ENCODE data around the gene PPM1K.
A peak's percentile ranks its signal among the peaks of the same experiment; 100 is the strongest.

PPM1K gene

DNA sequence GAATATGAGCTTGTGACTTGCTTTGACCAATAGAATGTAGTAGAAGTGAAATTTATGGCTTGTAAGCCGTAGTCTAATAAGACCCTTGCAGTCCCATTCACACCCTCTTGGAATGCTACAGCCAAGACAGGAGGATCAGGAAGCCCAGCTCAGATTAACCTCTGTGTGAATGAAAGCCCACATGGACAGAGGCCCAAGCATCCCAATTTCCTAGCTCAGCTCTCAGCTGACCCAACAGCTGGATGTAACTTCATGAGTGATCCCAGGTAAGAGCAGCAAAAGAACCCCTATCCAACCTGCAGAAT, 12.8 kb upstream of the PPM1K start:
- no peaks in the 10 kb centered on the region for H3K27me3 ChIP-seq (ENCODE audit: control insufficient read depth, insufficient read depth, low read length)
- no peaks in the 10 kb centered on the region for H3K36me3 ChIP-seq (ENCODE audit: control insufficient read depth, low read depth, low read length)
- no peaks in the 10 kb centered on the region for H3K4me1 ChIP-seq (ENCODE audit: control insufficient read depth, low read depth, low read length)
- H3K9me3 ChIP-seq (ENCODE audit: control insufficient read depth, low read depth, low read length) = no peaks in the 10 kb centered on the region
- H3K9ac ChIP-seq (ENCODE audit: low read length) = no peak overlapping the region
- no peak overlapping the region for H3K27ac ChIP-seq (ENCODE audit: low read length)
- no peak overlapping the region for H3K4me3 ChIP-seq (ENCODE audit: low read length)

DNA sequence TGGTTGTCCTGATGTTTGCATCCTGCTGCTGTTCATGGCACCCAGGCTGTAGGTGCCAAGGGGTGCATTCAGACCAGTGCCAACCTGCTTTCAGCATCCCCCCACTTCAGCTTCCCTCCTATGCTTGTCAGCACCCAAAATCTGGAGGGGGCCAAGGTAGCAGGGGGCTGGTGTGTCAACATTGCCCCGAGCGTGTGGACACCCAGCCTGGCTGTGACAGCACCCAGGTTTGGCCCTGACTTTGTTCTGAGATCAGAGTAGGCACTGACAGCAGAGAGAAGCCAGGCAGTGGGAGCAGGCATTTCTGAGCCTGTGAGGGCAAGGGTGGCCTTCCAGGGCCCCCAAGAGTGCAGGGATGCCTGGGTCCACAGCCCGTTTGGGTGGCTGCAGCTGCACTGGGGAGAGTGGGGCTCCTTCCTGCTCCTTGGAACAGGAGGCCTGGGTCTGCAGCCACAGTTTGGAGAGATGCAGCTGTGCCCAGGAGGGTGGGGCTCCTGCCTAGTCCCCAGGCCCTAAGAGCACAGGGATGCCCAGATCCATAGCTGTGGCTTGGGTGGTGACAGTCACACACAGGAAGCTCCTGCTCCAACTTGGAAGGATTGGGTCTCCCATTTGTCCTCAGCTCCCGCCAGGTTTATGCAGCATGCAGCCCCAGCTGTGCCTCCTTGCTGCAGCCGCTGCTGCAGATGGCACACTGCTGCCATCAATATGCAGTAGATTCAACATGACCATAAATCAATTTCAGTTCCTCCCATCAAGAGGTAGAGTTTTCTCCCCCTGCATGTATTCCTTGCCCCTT, 12.3 kb upstream of the PPM1K start:
- Histone ChIP-seq H3K27ac (ENCODE audit: low read length) (no peak overlapping the region), H3K36me3 (ENCODE audit: control insufficient read depth, low read depth, low read length) (no peaks in the 10 kb centered on the region), H3K9me3 (ENCODE audit: control insufficient read depth, low read depth, low read length) (no peaks in the 10 kb centered on the region), H3K4me1 (ENCODE audit: control insufficient read depth, low read depth, low read length) (no peaks in the 10 kb centered on the region), H3K27me3 (ENCODE audit: control insufficient read depth, insufficient read depth, low read length) (no peaks in the 10 kb centered on the region), H3K9ac (ENCODE audit: low read length) (no peak overlapping the region), H3K4me3 (ENCODE audit: low read length) (no peak overlapping the region)

- Histone ChIP-seq H3K9ac (ENCODE audit: low read length) (no peak overlapping the region), H3K9me3 (ENCODE audit: control insufficient read depth, low read depth, low read length) (no peaks in the 10 kb centered on the region), H3K27ac (ENCODE audit: low read length) (no peak overlapping the region), H3K36me3 (ENCODE audit: control insufficient read depth, low read depth, low read length) (no peaks in the 10 kb centered on the region), H3K4me1 (ENCODE audit: control insufficient read depth, low read depth, low read length) (no peaks in the 10 kb centered on the region), H3K4me3 (ENCODE audit: low read length) (no peak overlapping the region), H3K27me3 (ENCODE audit: control insufficient read depth, insufficient read depth, low read length) (no peaks in the 10 kb centered on the region)
Measured at GRCh38 chr4:88295656-88296055, 11.3 kb upstream of the PPM1K start.

- Histone ChIP-seq H3K27me3 (ENCODE audit: control insufficient read depth, insufficient read depth, low read length) (peaks cover 5% of the 10 kb centered on the region), H3K36me3 (ENCODE audit: control insufficient read depth, low read depth, low read length) (no peaks in the 10 kb centered on the region), H3K4me1 (ENCODE audit: control insufficient read depth, low read depth, low read length) (no peaks in the 10 kb centered on the region), H3K27ac (ENCODE audit: low read length) (no peak overlapping the region), H3K9me3 (ENCODE audit: control insufficient read depth, low read depth, low read length) (no peaks in the 10 kb centered on the region), H3K4me3 (ENCODE audit: low read length) (no peak overlapping the region), H3K9ac (ENCODE audit: low read length) (no peak overlapping the region)
Measured at GRCh38 chr4:88291003-88291402, 6.6 kb upstream of the PPM1K start.

DNA sequence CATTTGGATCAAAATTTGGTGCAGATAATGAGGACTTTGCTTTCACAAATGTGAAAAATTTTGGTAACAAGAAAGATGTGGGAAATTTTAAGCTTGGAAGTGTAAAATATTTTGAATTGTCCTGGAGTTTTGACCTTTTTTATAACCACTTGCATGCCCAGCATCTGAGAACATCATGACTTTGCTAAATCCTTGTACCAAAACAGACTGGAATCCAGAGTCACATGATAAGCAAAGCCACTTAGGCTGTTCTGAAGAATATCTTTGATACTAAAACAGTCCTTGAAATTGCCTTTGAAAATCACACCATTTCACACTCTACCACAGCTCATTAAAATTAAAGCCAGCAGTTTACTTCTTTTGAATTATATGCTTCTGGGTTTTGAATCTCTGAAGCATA, 2.5 kb upstream of the PPM1K start:
- no peak overlapping the region for H3K9ac ChIP-seq (ENCODE audit: low read length)
- no peaks in the 10 kb centered on the region for H3K9me3 ChIP-seq (ENCODE audit: control insufficient read depth, low read depth, low read length)
- no peaks in the 10 kb centered on the region for H3K36me3 ChIP-seq (ENCODE audit: control insufficient read depth, low read depth, low read length)
- H3K4me3 ChIP-seq (ENCODE audit: low read length) = no peak overlapping the region
- peaks cover 33% of the 10 kb centered on the region for H3K27me3 ChIP-seq (ENCODE audit: control insufficient read depth, insufficient read depth, low read length)
- H3K27ac ChIP-seq (ENCODE audit: low read length) = no peak overlapping the region
- H3K4me1 ChIP-seq (ENCODE audit: control insufficient read depth, low read depth, low read length) = peaks cover 10% of the 10 kb centered on the region

- no peaks in the 10 kb centered on the region for H3K9me3 ChIP-seq (ENCODE audit: control insufficient read depth, low read depth, low read length)
- peaks cover 36% of the 10 kb centered on the region for H3K27me3 ChIP-seq (ENCODE audit: control insufficient read depth, insufficient read depth, low read length)
- H3K27ac ChIP-seq (ENCODE audit: low read length) = no peak overlapping the region
- no peaks in the 10 kb centered on the region for H3K36me3 ChIP-seq (ENCODE audit: control insufficient read depth, low read depth, low read length)
- peak overlapping the region; percentile 78 for H3K4me3 ChIP-seq (ENCODE audit: low read length)
- no peak overlapping the region for H3K9ac ChIP-seq (ENCODE audit: low read length)
- H3K4me1 ChIP-seq (ENCODE audit: control insufficient read depth, low read depth, low read length) = peaks cover 10% of the 10 kb centered on the region
Measured at GRCh38 chr4:88285235-88285653, 883 bp upstream of the PPM1K start.

GRCh38 chr4:88283661-88284438, 511 bp downstream of the PPM1K start:
- H3K4me1 ChIP-seq (ENCODE audit: control insufficient read depth, low read depth, low read length) = peaks cover 10% of the 10 kb centered on the region
- no peaks in the 10 kb centered on the region for H3K9me3 ChIP-seq (ENCODE audit: control insufficient read depth, low read depth, low read length)
- peaks cover 36% of the 10 kb centered on the region for H3K27me3 ChIP-seq (ENCODE audit: control insufficient read depth, insufficient read depth, low read length)
- peak overlapping the region; percentile 78 for H3K4me3 ChIP-seq (ENCODE audit: low read length)
- H3K9ac ChIP-seq (ENCODE audit: low read length) = peak overlapping the region; percentile 50
- no peak overlapping the region for H3K27ac ChIP-seq (ENCODE audit: low read length)
- no peaks in the 10 kb centered on the region for H3K36me3 ChIP-seq (ENCODE audit: control insufficient read depth, low read depth, low read length)

GRCh38 chr4:88280228-88280795, 4.0 kb downstream of the PPM1K start:
- Histone ChIP-seq H3K9ac (ENCODE audit: low read length) (no peak overlapping the region), H3K36me3 (ENCODE audit: control insufficient read depth, low read depth, low read length) (peaks cover 4% of the 10 kb centered on the region), H3K27me3 (ENCODE audit: control insufficient read depth, insufficient read depth, low read length) (peaks cover 25% of the 10 kb centered on the region), H3K27ac (ENCODE audit: low read length) (no peak overlapping the region), H3K4me1 (ENCODE audit: control insufficient read depth, low read depth, low read length) (peaks cover 10% of the 10 kb centered on the region), H3K9me3 (ENCODE audit: control insufficient read depth, low read depth, low read length) (peaks cover 10% of the 10 kb centered on the region), H3K4me3 (ENCODE audit: low read length) (no peak overlapping the region)

DNA sequence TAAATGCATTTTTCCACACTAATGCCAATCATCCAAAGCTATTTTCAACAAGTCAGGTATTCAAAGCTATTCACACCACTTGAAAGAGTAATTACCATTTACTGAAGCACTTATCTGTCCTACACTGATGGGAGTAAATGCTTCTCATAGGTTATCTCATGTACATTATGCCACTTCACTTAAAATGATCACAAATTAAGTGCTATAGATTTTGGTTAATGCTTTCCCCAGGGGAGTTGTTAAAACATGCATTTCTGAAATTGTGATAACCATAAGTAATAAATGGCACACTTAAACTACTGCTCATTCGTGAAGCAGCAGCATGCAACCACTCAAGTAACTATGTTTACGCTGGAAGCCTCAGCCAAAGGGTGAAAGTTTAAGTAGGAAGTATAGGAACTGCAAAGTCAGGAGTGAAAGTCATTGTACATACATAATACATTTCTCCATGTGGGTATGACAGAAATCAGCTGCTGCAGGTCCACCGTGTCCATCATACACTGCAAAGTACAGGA, 6.6 kb downstream of the PPM1K start:
- Histone ChIP-seq H3K27ac (ENCODE audit: low read length) (no peak overlapping the region), H3K27me3 (ENCODE audit: control insufficient read depth, insufficient read depth, low read length) (peaks cover 12% of the 10 kb centered on the region), H3K9ac (ENCODE audit: low read length) (no peak overlapping the region), H3K4me1 (ENCODE audit: control insufficient read depth, low read depth, low read length) (peaks cover 4% of the 10 kb centered on the region), H3K36me3 (ENCODE audit: control insufficient read depth, low read depth, low read length) (peaks cover 4% of the 10 kb centered on the region), H3K9me3 (ENCODE audit: control insufficient read depth, low read depth, low read length) (peaks cover 10% of the 10 kb centered on the region), H3K4me3 (ENCODE audit: low read length) (no peak overlapping the region)

DNA sequence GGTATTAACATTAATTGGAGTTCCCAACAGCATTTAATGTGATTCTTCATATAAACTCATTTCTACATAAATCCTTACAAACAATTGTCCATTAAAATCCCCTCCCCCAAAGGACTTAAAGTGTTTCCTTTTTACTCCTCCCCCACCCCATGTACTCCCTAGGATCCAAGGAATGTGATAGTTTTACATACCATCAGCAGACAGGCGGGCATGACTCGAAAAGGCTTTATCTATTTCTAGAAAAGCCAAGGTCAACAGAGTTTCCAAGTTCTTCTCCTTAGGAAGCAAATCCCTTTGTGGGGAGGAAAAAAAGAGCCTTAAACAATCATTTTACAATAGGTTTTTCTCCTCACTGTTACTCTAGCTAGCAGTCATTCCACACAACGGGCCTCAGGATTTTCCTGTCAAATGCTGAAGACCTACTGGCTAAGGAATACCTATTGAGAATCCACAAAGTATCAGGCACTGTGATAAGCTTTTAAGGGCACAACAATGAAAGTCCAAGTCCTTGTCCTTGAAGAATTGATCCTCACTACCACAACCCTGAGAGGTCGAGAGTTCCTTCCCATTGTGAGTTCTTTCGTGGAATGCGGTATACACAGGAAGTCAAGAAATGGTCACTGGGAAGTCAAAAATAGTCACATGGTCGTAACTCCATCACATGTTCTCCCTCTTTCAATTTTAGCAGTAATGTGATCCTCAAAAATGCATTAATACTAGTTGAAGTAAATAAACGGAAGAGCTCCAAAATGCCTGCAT, 7.2 kb downstream of the PPM1K start:
- Histone ChIP-seq H3K4me3 (ENCODE audit: low read length) (no peak overlapping the region), H3K27ac (ENCODE audit: low read length) (no peak overlapping the region), H3K27me3 (ENCODE audit: control insufficient read depth, insufficient read depth, low read length) (peaks cover 6% of the 10 kb centered on the region), H3K4me1 (ENCODE audit: control insufficient read depth, low read depth, low read length) (peaks cover 4% of the 10 kb centered on the region), H3K36me3 (ENCODE audit: control insufficient read depth, low read depth, low read length) (peaks cover 4% of the 10 kb centered on the region), H3K9ac (ENCODE audit: low read length) (no peak overlapping the region), H3K9me3 (ENCODE audit: control insufficient read depth, low read depth, low read length) (peaks cover 10% of the 10 kb centered on the region)

DNA sequence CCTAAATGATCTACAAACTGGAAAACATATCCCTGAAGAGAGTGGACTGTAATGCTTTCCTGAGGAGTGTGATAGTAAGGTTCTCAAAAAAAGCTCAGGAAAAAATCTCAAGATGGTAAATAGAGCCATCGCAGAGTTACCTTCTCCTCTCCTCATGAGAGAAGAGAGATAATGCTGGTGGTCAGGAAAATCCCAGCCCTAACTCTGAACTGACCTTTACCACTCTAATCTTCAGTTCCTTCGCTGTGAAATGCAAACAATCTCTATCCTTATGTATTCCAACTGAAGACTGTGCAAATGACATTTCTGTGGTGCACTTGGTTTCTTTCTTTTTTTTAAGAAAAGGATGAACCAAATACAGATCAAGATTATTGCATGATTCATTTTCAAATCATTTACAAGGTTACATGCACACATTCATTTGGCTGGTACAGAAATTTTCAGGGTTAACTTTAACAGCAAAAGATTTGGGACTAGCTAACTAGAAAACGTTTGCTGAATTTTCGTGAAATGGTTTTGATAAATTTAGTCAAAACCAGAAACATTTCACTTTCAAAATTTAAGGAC, 8.3 kb downstream of the PPM1K start:
- Histone ChIP-seq H3K27me3 (ENCODE audit: control insufficient read depth, insufficient read depth, low read length) (no peaks in the 10 kb centered on the region), H3K36me3 (ENCODE audit: control insufficient read depth, low read depth, low read length) (peaks cover 4% of the 10 kb centered on the region), H3K4me1 (ENCODE audit: control insufficient read depth, low read depth, low read length) (peaks cover 4% of the 10 kb centered on the region), H3K9ac (ENCODE audit: low read length) (no peak overlapping the region), H3K27ac (ENCODE audit: low read length) (no peak overlapping the region), H3K9me3 (ENCODE audit: control insufficient read depth, low read depth, low read length) (peaks cover 10% of the 10 kb centered on the region), H3K4me3 (ENCODE audit: low read length) (no peak overlapping the region)

Measured in iPS-18a (cell line).